HCT116 (cell line): ENCODE measurements around the gene MAGOH. TPM values are rescaled to one million over a fixed set of nuclear protein-coding genes. Genes with fewer than 3 reads are reported as not detected.

Source experiments
- ATAC-seq: fragments of 200-7000 bp; cut with Tn5 transposase; 2 replicates; pipeline ENCODE4 v1.9.1; 2020; ENCODE audit warnings: mild to moderate bottlenecking, moderate library complexity
- BruUV-seq: library from RNA; stranded (reverse); fragments of 400-500 nt; replicated peaks from 2 replicates; lab custom pipeline; 2021; lab: Mats Ljungman, UMichigan
- CTCF ChIA-PET: fragments of 300-600 bp; sonication (Branson Sonifier 250); formaldehyde crosslinking; loops from one replicate; lab custom pipeline; 2021; ENCODE audit warnings: antibody characterized with exemption; lab: Charles Lee
- POLR2A ChIA-PET: fragments of 300-600, 350-600 bp; sonication (Branson Sonifier 250); formaldehyde crosslinking; loops from one replicate; lab custom pipeline; 2021; ENCODE audit warnings: antibody characterized with exemption; lab: Charles Lee
- RAD21 ChIA-PET, 2 experiments: fragments of 300-600 bp; sonication (Branson Sonifier 250); formaldehyde crosslinking; loops; one replicate each; lab custom pipeline; 2023; ENCODE audit warnings: low total read pairs in 2 of 2; ENCODE audit not compliant: uncharacterized antibody in 2 of 2, unreplicated experiment in 2 of 2, low non-redundant PET in 1 of 2; lab: Charles Lee
- DNase-seq: peaks from one replicate; pipeline ENCODE4 v3.0.0-alpha.2; 2010; ENCODE audit warnings: low read depth, low spot score
- H2AFZ ChIP-seq: fragments of 200-600 bp; shearing (Covaris generic), sonication (generic); 2 replicates; pipeline ENCODE4 v1.6.1; 2017; ENCODE audit warnings: low read depth, mixed run types, mixed read lengths, antibody characterized with exemption, low read length; ENCODE audit not compliant: poor library complexity, severe bottlenecking
- H3K27ac ChIP-seq: 2 replicates; pipeline ENCODE4 v1.5.1; 2012; ENCODE audit warnings: low read depth, low read length
- H3K27me3 ChIP-seq: fragments of 200-600 bp; sonication (generic); 2 replicates; pipeline ENCODE4 v1.6.1; 2016; ENCODE audit warnings: mixed run types, low read length, mixed read lengths; ENCODE audit not compliant: insufficient read depth
- H3K36me3 ChIP-seq, 2 experiments: fragments of 200-500 bp in 1 of 2; fragments of 200-600 bp in 1 of 2; sonication (Bioruptor generic) in 1 of 2; sonication (generic) in 1 of 2; 2 replicates each; pipeline versions ENCODE4 v1.5.1 to v1.6.1; 2014 to 2016; ENCODE audit warnings: low read length in 2 of 2, inconsistent platforms in 1 of 2, mixed read lengths in 1 of 2, mixed run types in 1 of 2; ENCODE audit not compliant: insufficient read depth in 2 of 2, control insufficient read depth in 1 of 2
- H3K4me1 ChIP-seq, 2 experiments: fragments of 200-600 bp in 1 of 2; sonication (generic) in 1 of 2; 2 replicates each; pipeline versions ENCODE4 v1.5.1 to v1.6.1; 2012 to 2017; ENCODE audit warnings: low read length in 2 of 2, inconsistent platforms in 1 of 2, mild to moderate bottlenecking in 1 of 2, mixed read lengths in 1 of 2, mixed run types in 1 of 2, moderate library complexity in 1 of 2; ENCODE audit not compliant: insufficient read depth in 2 of 2, control insufficient read depth in 1 of 2
- H3K4me2 ChIP-seq: fragments of 200-600 bp; sonication (generic); 2 replicates; pipeline ENCODE4 v1.6.1; 2017; ENCODE audit warnings: mixed run types, low read length, mixed read lengths
- H3K4me3 ChIP-seq, 2 experiments: fragments of 200-600 bp in 1 of 2; sonication (generic) in 1 of 2; replicated peaks in 1 of 2; 2 replicates each; pipeline ENCODE4 v1.5.1; 2011 to 2016; ENCODE audit warnings: low read length in 2 of 2, control low read depth in 1 of 2, low read depth in 1 of 2, mild to moderate bottlenecking in 1 of 2, mixed read lengths in 1 of 2, mixed run types in 1 of 2
- H3K79me2 ChIP-seq: fragments of 200-600 bp; sonication (generic); 2 replicates; pipeline ENCODE4 v1.6.1; 2017; ENCODE audit warnings: mild to moderate bottlenecking, mixed run types, low read length, moderate library complexity, mixed read lengths; ENCODE audit not compliant: insufficient read depth
- H3K9ac ChIP-seq: fragments of 200-600 bp; sonication (generic); 2 replicates; pipeline ENCODE4 v1.6.1; 2016; ENCODE audit warnings: low read length, mixed read lengths
- H3K9me2 ChIP-seq: fragments of 200-600 bp; sonication (generic), shearing (Covaris generic); 2 replicates; pipeline ENCODE4 v1.6.1; 2017; ENCODE audit warnings: mixed run types, mild to moderate bottlenecking, moderate library complexity; ENCODE audit not compliant: insufficient read depth
- H3K9me3 ChIP-seq, 2 experiments: fragments of 200-500 bp in 1 of 2; fragments of 200-600 bp in 1 of 2; sonication (Bioruptor generic) in 1 of 2; sonication (generic) in 1 of 2; 2 replicates each; pipeline ENCODE4 v1.6.1; 2014 to 2017; ENCODE audit warnings: low read length in 2 of 2, mixed read lengths in 2 of 2, inconsistent platforms in 1 of 2, low read depth in 1 of 2, mild to moderate bottlenecking in 1 of 2, mixed run types in 1 of 2, moderate library complexity in 1 of 2; ENCODE audit not compliant: control insufficient read depth in 1 of 2, insufficient read depth in 1 of 2
- H4K20me1 ChIP-seq: fragments of 200-600 bp; sonication (generic), shearing (Covaris generic); 2 replicates; pipeline ENCODE4 v1.6.1; 2017; ENCODE audit warnings: mixed run types, mild to moderate bottlenecking, moderate library complexity; ENCODE audit not compliant: insufficient read depth
- CEBPB ChIP-seq: IDR thresholded peaks from 2 replicates; pipeline ENCODE4 v1.6.1; 2012; ENCODE audit warnings: low read depth
- ELF1 ChIP-seq: IDR thresholded peaks from 2 replicates; pipeline ENCODE4 v1.6.1; 2012; ENCODE audit warnings: low read depth, borderline replicate concordance
- EZH2 ChIP-seq: fragments of 200-600 bp; sonication (generic); IDR thresholded peaks from 2 replicates; pipeline ENCODE4 v1.6.1; 2017; ENCODE audit warnings: antibody characterized with exemption, mixed run types
- EZH2phosphoT487 ChIP-seq: fragments of 200-600 bp; IDR thresholded peaks from 2 replicates; pipeline ENCODE4 v1.6.1; 2018; ENCODE audit warnings: antibody characterized with exemption, borderline replicate concordance
- JUND ChIP-seq: IDR thresholded peaks from 2 replicates; pipeline ENCODE4 v1.6.1; 2012
- POLR2AphosphoS5 ChIP-seq: IDR thresholded peaks from 2 replicates; pipeline ENCODE4 v1.6.1; 2011; ENCODE audit warnings: mild to moderate bottlenecking, low read depth, low read length, moderate library complexity
- RAD21 ChIP-seq: IDR thresholded peaks from 2 replicates; pipeline ENCODE4 v1.6.1; 2012; ENCODE audit warnings: low read depth, mild to moderate bottlenecking
- SRF ChIP-seq: IDR thresholded peaks from 2 replicates; pipeline ENCODE4 v1.6.1; 2012; ENCODE audit warnings: low read depth
- YY1 ChIP-seq: IDR thresholded peaks from 2 replicates; pipeline ENCODE4 v1.6.1; 2011; ENCODE audit warnings: low read length, low read depth, moderate library complexity, mild to moderate bottlenecking; ENCODE audit not compliant: insufficient replicate concordance; ENCODE audit errors: extremely low read depth
- ZNF274 ChIP-seq: fragments of 200-500 bp; sonication (Bioruptor generic); IDR thresholded peaks from 2 replicates; pipeline ENCODE4 v1.6.1; 2014; ENCODE audit warnings: mild to moderate bottlenecking, low read depth, low read length, inconsistent platforms
- intact Hi-C: fragments of 100-400 bp; cut with micrococcal nuclease; formaldehyde crosslinking; loops from 2 replicates; pipeline ENCODE4 v1.10.0; 2022
- total RNA-seq: library from RNA; stranded (reverse); gene quantifications from one replicate; pipeline ENCODE4 v1.2.1, GENCODE V29; 2021; ENCODE audit not compliant: unreplicated experiment
- TF ChIP-seq, protein P1 (sequence below), 3 experiments: fragments of 200-600 bp in 1 of 3; sonication (generic) in 1 of 3; IDR thresholded peaks in 2 of 3; conservative IDR thresholded peaks in 1 of 3; 2 replicates each; pipeline ENCODE4 v1.5.1; 2012 to 2017; ENCODE audit warnings: low read depth in 2 of 3, low read length in 2 of 3, antibody characterized with exemption in 1 of 3, borderline replicate concordance in 1 of 3, control low read depth in 1 of 3, mild to moderate bottlenecking in 1 of 3, mixed read lengths in 1 of 3, mixed run types in 1 of 3, moderate library complexity in 1 of 3; ENCODE audit not compliant: insufficient read depth in 1 of 3
- TF ChIP-seq, protein P2 (sequence below): IDR thresholded peaks from 2 replicates; pipeline ENCODE4 v1.6.1; 2011; ENCODE audit warnings: mild to moderate bottlenecking, low read length, moderate library complexity; ENCODE audit not compliant: insufficient replicate concordance; ENCODE audit errors: extremely low read depth
- TF ChIP-seq, protein P3 (sequence below): IDR thresholded peaks from 2 replicates; pipeline ENCODE4 v1.6.1; 2012

The MAGOH gene
- total RNA-seq, 1 experiment from 2014 or later = 63.7 TPM

DNA sequence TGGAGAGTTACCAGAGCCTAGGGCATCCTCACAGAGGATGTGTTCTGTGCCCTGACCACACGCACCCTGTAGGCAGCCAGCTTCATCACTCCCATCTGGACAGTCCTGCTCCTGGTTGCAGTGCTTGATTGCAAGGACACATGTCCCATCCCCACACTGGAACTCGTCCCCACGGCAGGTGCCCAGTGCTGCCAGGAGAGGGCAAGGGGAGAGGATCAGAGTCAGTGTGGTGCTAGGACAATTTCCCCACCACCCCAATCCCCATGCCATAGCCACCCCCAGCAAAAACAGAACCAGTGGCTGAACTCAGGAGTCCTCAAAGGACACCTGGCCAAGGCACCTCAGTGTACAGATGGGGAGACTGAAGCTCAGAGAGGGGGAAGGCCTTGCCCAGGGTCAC is 37.2 kb upstream of the MAGOH start:
- Histone ChIP-seq H3K4me2 (no peak overlapping the region), H3K79me2 (no peaks in the 10 kb centered on the region), H3K4me1 (peaks cover 0 to 9% of the 10 kb centered on the region in 2 experiments; a peak in 1 of 4 replicates), H2AFZ (no peak overlapping the region), H3K4me3 (no peak overlapping the region), H4K20me1 (no peaks in the 10 kb centered on the region), H3K27me3 (no peaks in the 10 kb centered on the region), H3K27ac (no peak overlapping the region), H3K9me3 (no peaks in the 10 kb centered on the region), H3K9me2 (no peaks in the 10 kb centered on the region), H3K9ac (no peak overlapping the region), H3K36me3 (peaks cover 0 to 19% of the 10 kb centered on the region in 2 experiments; a peak in 2 of 4 replicates)
- intact Hi-C loops = loop anchor here (10.0 kb wide), 1 partner anchor 409 kb away; no protein-coding TSS in a partner anchor
- ATAC-seq (no peak), DNase-seq (no peak)
- BruUV-seq = no TSS peak
- TF ChIP-seq CEBPB (no peak), EZH2 (no peak), EZH2phosphoT487 (no peak), RAD21 (no peak), ELF1 (no peak), YY1 (no peak), POLR2AphosphoS5 (no peak), JUND (no peak), SRF (no peak), ZNF274 (no peak)
- TF ChIP-seq, protein P1, sequence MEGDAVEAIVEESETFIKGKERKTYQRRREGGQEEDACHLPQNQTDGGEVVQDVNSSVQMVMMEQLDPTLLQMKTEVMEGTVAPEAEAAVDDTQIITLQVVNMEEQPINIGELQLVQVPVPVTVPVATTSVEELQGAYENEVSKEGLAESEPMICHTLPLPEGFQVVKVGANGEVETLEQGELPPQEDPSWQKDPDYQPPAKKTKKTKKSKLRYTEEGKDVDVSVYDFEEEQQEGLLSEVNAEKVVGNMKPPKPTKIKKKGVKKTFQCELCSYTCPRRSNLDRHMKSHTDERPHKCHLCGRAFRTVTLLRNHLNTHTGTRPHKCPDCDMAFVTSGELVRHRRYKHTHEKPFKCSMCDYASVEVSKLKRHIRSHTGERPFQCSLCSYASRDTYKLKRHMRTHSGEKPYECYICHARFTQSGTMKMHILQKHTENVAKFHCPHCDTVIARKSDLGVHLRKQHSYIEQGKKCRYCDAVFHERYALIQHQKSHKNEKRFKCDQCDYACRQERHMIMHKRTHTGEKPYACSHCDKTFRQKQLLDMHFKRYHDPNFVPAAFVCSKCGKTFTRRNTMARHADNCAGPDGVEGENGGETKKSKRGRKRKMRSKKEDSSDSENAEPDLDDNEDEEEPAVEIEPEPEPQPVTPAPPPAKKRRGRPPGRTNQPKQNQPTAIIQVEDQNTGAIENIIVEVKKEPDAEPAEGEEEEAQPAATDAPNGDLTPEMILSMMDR (IDR thresholded peaks at IDR 0.05 in 2 of 3, conservative IDR thresholded peaks at IDR 0.05 in 1 of 3; ENCODE audit: borderline replicate concordance in 1 of 3, insufficient read depth in 1 of 3, low read depth in 2 of 3, low read length in 2 of 3) = no peak
- TF ChIP-seq, protein P2, sequence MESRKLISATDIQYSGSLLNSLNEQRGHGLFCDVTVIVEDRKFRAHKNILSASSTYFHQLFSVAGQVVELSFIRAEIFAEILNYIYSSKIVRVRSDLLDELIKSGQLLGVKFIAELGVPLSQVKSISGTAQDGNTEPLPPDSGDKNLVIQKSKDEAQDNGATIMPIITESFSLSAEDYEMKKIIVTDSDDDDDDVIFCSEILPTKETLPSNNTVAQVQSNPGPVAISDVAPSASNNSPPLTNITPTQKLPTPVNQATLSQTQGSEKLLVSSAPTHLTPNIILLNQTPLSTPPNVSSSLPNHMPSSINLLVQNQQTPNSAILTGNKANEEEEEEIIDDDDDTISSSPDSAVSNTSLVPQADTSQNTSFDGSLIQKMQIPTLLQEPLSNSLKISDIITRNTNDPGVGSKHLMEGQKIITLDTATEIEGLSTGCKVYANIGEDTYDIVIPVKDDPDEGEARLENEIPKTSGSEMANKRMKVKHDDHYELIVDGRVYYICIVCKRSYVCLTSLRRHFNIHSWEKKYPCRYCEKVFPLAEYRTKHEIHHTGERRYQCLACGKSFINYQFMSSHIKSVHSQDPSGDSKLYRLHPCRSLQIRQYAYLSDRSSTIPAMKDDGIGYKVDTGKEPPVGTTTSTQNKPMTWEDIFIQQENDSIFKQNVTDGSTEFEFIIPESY = no peak
- TF ChIP-seq, protein P3, sequence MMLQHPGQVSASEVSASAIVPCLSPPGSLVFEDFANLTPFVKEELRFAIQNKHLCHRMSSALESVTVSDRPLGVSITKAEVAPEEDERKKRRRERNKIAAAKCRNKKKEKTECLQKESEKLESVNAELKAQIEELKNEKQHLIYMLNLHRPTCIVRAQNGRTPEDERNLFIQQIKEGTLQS = no peak
- POLR2A ChIA-PET = no interaction called here
- CTCF ChIA-PET = interaction anchor here (0.6 kb wide), 1 partner anchor 790 kb away, joined by 3 read pairs; no protein-coding TSS in a partner anchor
- RAD21 ChIA-PET = no interaction called here
